NK-92 (cell line): ENCODE data around the gene CLASP1.

Source experiments
- DNase-seq: peaks from one replicate; lab custom pipeline; 2025; ENCODE audit not compliant: unreplicated experiment; lab: John Stamatoyannopoulos, UW

The CLASP1 gene

DNA sequence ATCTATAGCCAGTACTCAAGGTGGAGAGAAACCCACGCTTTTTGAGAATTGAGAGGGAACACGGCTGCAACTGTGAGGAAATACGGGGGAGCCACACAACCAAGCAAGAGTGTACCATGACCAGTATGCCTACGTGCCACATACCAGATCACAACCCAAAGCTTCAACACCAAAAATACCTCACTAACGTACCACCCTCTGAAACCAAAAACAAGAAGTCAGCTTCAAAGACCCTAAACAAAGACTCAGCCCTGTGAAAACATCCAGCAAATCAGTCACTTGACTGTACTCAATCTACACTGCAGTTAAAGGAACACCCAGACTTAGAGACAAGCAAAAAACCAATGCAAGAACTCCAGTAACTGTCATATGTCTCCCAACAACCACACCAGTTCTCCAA is 101.6 kb downstream of the CLASP1 start:
- DNase-seq: no peak

- DNase-seq: no peak
These were observed 103.3 kb downstream of the CLASP1 start for GRCh38 chr2:121545913-121546312.

DNA sequence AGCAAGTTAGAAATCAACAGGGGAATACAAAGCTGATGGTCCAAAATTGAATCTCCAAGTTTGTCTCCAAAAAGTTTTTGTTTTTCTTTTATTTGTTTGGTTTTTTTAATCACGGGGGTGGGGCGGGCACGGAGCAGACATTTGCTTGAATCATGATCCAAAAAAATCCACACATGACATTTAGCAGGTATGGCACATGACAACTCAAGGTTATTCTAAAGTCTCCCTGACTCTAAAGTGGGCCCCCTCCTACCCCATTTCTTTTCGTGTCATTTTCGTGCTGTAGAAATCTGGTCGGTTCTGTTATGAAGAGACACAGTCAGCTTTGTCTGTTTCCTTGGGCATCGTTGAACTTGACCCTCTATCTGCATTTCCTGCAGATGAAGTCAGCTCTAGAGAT is 104.0 kb downstream of the CLASP1 start:
- no peak for DNase-seq

GRCh38 chr2:121541495-121541894 is 107.8 kb downstream of the CLASP1 start:
- DNase-seq: no peak

DNA sequence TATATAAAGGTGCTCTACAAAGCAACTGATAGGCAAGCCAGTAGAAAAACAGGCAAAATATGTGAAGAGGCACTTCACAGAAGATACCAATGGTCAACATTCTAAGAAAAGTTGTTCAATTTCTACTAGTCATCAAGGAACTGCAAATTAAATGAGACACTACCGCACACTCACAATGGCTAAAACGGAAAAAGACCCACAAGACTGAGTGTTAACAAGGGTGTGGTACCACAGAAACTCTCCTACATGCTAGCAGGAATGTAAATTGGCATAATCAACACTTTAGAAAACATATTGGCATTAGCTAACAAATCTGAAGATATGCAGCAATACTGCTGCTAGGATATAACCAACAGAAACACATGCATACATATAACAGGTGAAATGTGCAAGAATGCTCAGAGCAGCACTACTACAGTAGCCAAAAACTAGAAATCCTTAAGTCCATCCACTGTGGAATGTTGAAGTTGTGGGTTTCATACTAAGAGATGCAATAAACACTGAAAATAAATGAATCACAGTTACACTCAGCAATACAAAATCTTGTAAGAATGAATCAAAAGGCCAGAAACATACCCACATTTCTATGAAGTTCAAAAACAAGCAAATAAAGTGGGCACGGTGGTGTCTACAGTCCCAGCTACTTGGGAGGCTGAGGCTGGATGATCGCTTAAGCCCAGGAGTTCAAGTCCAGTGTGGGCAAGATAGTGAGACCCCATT is 109.4 kb downstream of the CLASP1 start:
- no peak for DNase-seq

- DNase-seq: no peak
These were observed 112.3 kb downstream of the CLASP1 start for GRCh38 chr2:121536850-121537557.

GRCh38 chr2:121536347-121536746 is 112.9 kb downstream of the CLASP1 start:
- DNase-seq: no peak

GRCh38 chr2:121534007-121534406 is 115.3 kb downstream of the CLASP1 start:
- no peak for DNase-seq

- DNase-seq: no peak
These were observed 116.4 kb downstream of the CLASP1 start for GRCh38 chr2:121532894-121533293.

GRCh38 chr2:121532347-121532766 is 116.9 kb downstream of the CLASP1 start:
- no peak for DNase-seq

- DNase-seq: peak; percentile 56
These were observed 119.0 kb downstream of the CLASP1 start for GRCh38 chr2:121530212-121530705.

DNA sequence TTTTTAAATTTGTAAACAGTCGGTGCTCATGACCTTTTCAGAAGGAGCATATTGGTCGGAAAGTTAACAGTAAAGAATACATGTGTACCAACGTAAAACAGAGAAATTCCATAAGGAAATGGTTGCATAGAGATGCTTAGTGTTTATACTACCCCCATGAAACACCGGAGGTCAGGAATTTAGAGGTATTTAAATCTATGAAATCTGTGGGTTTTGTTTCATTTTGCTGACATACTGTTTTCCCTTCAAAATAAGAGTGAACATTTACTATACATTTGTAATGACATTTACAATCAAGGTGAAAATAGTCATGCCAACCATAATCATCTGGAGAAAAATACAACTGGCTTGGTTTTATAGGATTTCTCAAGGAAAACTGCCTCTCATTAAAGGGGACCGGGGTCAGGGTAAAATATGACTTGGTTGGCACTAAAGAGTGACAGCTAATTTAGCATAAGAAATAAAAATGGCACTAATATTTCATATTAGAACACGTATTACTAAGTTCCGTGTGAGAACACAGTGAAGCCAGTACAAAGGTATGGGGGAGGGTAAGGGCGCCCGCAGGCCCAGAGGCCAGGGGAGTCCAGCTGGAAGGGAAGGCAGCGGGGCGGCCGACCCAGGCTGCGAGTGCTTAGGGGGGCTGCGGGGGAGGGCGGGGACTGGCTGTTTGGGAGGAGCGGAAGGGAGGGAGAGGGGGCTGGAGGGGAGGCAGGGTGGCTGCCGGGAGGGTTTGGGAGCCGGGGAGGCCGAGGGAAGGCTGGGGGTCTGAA is 119.6 kb downstream of the CLASP1 start:
- DNase-seq: no peak

GRCh38 chr2:121527009-121527682 is 122.1 kb downstream of the CLASP1 start:
- no peak for DNase-seq

DNA sequence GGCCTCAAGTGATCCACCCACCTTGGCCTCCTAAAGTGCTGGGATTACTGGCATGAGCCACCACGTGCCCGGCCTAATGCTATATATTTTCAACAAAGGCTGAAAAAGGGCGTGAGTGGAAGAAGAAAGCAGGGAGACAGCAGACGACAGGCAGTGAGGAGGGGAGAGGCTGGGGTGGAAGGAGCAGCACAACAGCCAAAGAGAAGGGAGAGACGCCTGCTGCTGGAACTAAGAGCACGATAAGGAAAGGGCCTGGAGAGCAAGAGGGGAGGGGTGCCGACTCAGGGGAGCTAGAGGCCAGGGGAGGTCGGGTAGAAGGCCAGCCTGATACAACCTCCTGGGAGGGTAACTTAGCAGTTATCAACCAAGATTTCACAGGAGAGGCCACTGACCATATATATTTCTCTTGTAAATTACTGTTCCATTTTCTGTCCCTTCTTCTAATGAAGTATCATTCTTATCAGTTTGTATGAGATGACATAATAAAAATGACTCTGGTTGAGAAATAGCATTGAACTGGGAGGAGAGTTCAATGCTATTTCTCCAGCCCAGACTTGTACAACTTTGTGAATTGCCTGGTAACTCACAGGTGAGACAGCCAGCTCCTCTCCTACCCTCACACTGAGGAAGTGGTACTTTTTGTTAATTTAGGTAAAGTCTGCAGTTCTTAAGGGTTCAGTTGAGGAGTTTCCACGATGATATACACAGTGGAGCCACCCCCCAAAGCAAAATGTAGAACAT is 124.4 kb downstream of the CLASP1 start:
- DNase-seq: no peak

GRCh38 chr2:121521359-121521758 is 127.9 kb downstream of the CLASP1 start:
- no peak for DNase-seq

GRCh38 chr2:121520641-121520994 is 128.6 kb downstream of the CLASP1 start:
- no peak for DNase-seq

DNA sequence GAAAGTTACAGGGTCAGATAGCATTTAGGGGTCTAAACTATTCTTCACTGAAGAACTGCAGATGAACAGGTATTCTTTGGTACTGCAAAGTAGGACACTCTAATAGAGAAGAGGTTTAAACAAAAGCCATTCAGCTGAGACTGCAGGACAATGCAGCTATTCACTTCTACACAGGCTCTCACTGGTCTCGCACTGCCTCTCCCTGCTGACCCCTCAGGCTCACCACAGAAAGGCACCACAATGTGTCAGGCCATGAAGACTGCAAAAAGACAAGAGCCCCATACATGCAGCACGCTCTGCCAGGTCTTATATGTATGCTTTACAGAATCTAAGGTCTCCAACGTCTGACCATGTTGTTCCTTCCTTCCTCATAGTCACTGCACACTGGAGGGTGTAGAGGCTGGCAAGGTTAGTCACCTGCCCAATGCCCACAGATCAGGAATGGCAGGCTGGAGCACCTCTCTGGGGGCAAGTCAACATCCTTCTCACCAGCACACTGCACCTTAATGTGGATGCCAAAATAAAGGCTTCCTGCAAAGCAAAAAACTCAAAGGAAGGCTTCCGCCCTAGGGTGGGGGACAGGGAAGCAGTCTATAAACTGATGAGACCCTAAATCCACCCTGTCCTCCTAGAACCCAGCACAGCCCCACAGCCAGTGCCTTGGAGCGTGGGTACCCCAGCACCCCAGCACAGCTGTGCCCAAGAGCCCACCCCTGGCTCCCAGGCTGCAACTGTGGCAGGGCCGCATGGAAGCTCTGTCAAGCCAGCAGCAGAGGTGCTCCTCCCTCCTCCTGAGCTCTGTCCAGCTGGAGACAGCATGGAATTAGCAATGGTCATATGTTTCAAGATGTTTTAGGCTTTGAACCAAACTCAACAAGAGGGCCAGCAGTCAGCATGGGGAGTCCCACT is 129.3 kb downstream of the CLASP1 start:
- DNase-seq: no peak

DNA sequence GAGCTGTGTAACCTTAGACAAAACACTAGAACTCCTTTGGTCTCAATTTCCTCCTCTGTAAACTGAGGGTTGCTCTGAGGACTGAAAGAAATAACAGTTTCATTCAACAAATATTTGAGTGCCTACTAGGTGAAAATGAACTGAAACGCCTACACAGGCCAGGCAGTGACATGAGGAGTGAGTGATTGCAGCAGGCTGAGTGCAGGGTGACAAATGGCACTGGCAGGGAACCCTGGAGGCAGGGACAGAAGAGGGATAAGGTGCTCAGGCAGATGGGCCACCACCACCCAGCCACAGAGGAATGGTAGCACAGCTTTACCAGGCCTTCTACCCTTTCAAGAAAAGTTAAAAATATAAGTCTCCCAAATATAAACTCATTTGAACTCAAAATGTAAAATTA is 130.1 kb downstream of the CLASP1 start:
- DNase-seq: no peak

DNA sequence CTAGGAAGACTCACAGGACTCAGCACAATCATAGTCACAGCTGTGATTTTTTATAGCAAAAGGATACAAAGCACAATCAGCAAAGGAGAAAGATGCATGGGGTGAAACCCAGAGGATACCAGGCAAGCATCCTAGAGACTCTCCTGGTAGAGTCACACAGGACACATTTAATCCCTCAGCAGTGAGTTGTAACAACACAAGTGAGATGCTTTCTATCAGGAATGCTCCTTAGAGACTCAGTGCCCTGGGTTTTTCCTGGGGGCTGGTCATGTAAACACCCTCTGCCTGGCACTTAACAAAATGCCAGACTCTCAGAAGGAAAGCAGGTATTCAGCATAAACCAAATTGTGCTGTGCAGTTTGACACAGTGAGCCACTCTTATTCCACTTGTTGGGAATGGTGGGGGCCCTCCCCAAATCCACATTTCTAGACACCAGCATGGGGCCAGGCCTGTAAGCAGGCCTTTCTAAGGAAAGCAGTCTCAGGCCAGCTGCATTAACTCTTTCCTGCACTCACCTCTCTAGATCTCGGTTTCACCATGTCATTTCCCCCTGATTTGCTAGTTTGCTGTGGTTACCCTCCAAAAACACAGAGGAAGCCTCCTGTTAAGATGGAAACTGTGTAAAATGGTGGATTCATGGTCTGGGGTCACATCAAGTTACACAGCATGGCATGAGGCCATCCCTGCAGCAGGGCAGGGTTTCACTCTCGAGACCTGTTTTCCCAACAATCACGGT is 135.5 kb downstream of the CLASP1 start:
- DNase-seq: no peak
